WTC11 (cell line): ENCODE measurements around the gene CCN6. TPM values are rescaled to one million over a fixed set of nuclear protein-coding genes. Genes with fewer than 3 reads are reported as not detected.

Experiments used
- ATAC-seq: fragments of 200-7000 bp; cut with Tn5 transposase; 2 replicates; pipeline ENCODE4 v1.10.0; 2021; ENCODE audit warnings: mild to moderate bottlenecking, moderate library complexity
- CTCF ChIA-PET: fragments of 300-600 bp; sonication (Branson Sonifier 250); formaldehyde crosslinking; loops from one replicate; lab custom pipeline; 2021; ENCODE audit warnings: antibody characterized with exemption; lab: Charles Lee
- POLR2A ChIA-PET: fragments of 350-600 bp; sonication (Branson Sonifier 250); formaldehyde crosslinking; loops from one replicate; lab custom pipeline; 2021; ENCODE audit warnings: antibody characterized with exemption; lab: Charles Lee
- DNase-seq: peaks from one replicate; pipeline ENCODE4 v3.0.0; 2021; ENCODE audit warnings: low spot score
- H3K27ac Mint-ChIP-seq: 2 replicates; pipeline ENCODE4 v1.8.0; 2021; ENCODE audit warnings: mixed read lengths
- H3K27me3 Mint-ChIP-seq: 2 replicates; pipeline ENCODE4 v1.8.0; 2021; ENCODE audit warnings: low read depth, mild to moderate bottlenecking, moderate library complexity, mixed read lengths
- H3K36me3 Mint-ChIP-seq: 2 replicates; pipeline ENCODE4 v1.8.0; 2021; ENCODE audit warnings: mixed read lengths
- H3K4me1 Mint-ChIP-seq: 2 replicates; pipeline ENCODE4 v1.8.0; 2022; ENCODE audit warnings: mixed read lengths
- H3K4me3 Mint-ChIP-seq: 2 replicates; pipeline ENCODE4 v1.8.0; 2021; ENCODE audit warnings: mild to moderate bottlenecking, moderate library complexity, mixed read lengths
- H3K9me3 Mint-ChIP-seq: 2 replicates; pipeline ENCODE4 v1.8.0; 2021; ENCODE audit warnings: mixed read lengths
- HMGA2 ChIP-seq: fragments of 250-450 bp; sonication (Bioruptor Pico); IDR thresholded peaks from 2 replicates; pipeline ENCODE4 v1.4.0; 2021; ENCODE audit warnings: mild to moderate bottlenecking, moderate library complexity
- NR1H2 ChIP-seq: sonication (generic); formaldehyde crosslinking; IDR thresholded peaks from 2 replicates; pipeline ENCODE4 v1.9.0; 2021; ENCODE audit warnings: mild to moderate bottlenecking, moderate library complexity, missing genetic modification reagents
- ZNF423 ChIP-seq: fragments of 250-450 bp; sonication (Bioruptor Pico); IDR thresholded peaks from 2 replicates; pipeline ENCODE4 v2.1.2; 2022; ENCODE audit warnings: mild to moderate bottlenecking, moderate library complexity
- total RNA-seq: library from RNA; stranded (reverse); gene quantifications from 3 replicates; pipeline ENCODE4 v1.2.3, GENCODE V29; 2021
- TF ChIP-seq, protein P1 (sequence below): sonication (generic); formaldehyde crosslinking; IDR thresholded peaks from 2 replicates; pipeline ENCODE4 v1.8.1; 2022; ENCODE audit warnings: low read depth, missing genetic modification reagents, borderline replicate concordance
- TF ChIP-seq, protein P2 (sequence below): fragments of 250-450 bp; sonication (Bioruptor Pico); IDR thresholded peaks from 2 replicates; pipeline ENCODE4 v1.9.0; 2021; ENCODE audit warnings: moderate library complexity, mild to moderate bottlenecking, inconsistent platforms, borderline replicate concordance
- TF ChIP-seq, protein P3 (sequence below): sonication (generic); formaldehyde crosslinking; IDR thresholded peaks from 2 replicates; pipeline ENCODE4 v1.8.0; 2022; ENCODE audit warnings: missing genetic modification reagents
- TF ChIP-seq, protein P4 (sequence below): fragments of 250-450 bp; sonication (Bioruptor Pico); conservative IDR thresholded peaks from 2 replicates; pipeline ENCODE4 v1.9.0; 2021; ENCODE audit warnings: mild to moderate bottlenecking
- TF ChIP-seq, protein P5 (sequence below): sonication (generic); formaldehyde crosslinking; IDR thresholded peaks from 2 replicates; pipeline ENCODE4 v1.8.0; 2022; ENCODE audit warnings: mild to moderate bottlenecking, missing genetic modification reagents
- TF ChIP-seq, protein P6 (sequence below): sonication (generic); formaldehyde crosslinking; IDR thresholded peaks from 2 replicates; pipeline ENCODE4 v1.8.1; 2022; ENCODE audit warnings: missing genetic modification reagents, borderline replicate concordance
- TF ChIP-seq, protein P7 (sequence below): sonication (generic); formaldehyde crosslinking; conservative IDR thresholded peaks from 2 replicates; pipeline ENCODE4 v1.8.1; 2023; ENCODE audit warnings: mild to moderate bottlenecking, low read depth, missing genetic modification reagents, moderate library complexity
- TF ChIP-seq, protein P8 (sequence below): sonication (generic); formaldehyde crosslinking; IDR thresholded peaks from 2 replicates; pipeline ENCODE4 v1.8.1; 2023; ENCODE audit warnings: mild to moderate bottlenecking, moderate library complexity, missing genetic modification reagents

CCN6 gene
- total RNA-seq, 1 experiment from 2014 or later = not detected

DNA sequence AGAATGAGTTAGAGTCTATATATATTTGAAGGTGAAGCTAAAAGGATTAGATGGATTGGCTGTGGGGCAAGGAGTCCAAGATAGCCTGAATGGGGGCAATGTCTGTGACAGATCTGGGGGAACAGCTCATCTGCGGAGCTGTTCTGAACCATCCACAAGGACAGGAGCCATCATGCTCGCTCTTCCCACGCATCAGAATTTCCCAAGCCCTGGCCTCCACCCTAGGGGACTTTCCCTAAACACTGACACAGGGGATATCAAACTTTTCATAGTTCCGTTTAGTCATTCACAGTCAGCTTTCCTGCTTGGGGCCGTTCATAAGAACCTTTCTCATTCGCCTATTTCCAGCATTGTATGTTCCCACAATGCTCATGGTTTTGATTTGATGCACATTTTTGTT lies 37.6 kb upstream of the CCN6 start:
- ChIA-PET CTCF (no interaction called here), POLR2A (no interaction called here)
- no peaks in the 10 kb centered on the region for H3K27me3 Mint-ChIP-seq
- no peaks in the 10 kb centered on the region for H3K36me3 Mint-ChIP-seq
- no peaks in the 10 kb centered on the region for H3K4me1 Mint-ChIP-seq
- no peaks in the 10 kb centered on the region for H3K9me3 Mint-ChIP-seq
- DNase-seq (no peak), ATAC-seq (no peak)
- TF ChIP-seq, protein P1, sequence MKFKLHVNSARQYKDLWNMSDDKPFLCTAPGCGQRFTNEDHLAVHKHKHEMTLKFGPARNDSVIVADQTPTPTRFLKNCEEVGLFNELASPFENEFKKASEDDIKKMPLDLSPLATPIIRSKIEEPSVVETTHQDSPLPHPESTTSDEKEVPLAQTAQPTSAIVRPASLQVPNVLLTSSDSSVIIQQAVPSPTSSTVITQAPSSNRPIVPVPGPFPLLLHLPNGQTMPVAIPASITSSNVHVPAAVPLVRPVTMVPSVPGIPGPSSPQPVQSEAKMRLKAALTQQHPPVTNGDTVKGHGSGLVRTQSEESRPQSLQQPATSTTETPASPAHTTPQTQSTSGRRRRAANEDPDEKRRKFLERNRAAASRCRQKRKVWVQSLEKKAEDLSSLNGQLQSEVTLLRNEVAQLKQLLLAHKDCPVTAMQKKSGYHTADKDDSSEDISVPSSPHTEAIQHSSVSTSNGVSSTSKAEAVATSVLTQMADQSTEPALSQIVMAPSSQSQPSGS = no peak
- TF ChIP-seq NR1H2 (CRISPR knock-in tag) (no peak), ZNF423 (CRISPR knock-in tag) (no peak), HMGA2 (CRISPR knock-in tag) (no peak)
- TF ChIP-seq, protein P2, sequence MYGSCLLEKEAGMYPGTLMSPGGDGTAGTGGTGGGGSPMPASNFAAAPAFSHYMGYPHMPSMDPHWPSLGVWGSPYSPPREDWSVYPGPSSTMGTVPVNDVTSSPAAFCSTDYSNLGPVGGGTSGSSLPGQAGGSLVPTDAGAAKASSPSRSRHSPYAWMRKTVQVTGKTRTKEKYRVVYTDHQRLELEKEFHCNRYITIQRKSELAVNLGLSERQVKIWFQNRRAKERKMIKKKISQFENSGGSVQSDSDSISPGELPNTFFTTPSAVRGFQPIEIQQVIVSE = no peak
- TF ChIP-seq, protein P3, sequence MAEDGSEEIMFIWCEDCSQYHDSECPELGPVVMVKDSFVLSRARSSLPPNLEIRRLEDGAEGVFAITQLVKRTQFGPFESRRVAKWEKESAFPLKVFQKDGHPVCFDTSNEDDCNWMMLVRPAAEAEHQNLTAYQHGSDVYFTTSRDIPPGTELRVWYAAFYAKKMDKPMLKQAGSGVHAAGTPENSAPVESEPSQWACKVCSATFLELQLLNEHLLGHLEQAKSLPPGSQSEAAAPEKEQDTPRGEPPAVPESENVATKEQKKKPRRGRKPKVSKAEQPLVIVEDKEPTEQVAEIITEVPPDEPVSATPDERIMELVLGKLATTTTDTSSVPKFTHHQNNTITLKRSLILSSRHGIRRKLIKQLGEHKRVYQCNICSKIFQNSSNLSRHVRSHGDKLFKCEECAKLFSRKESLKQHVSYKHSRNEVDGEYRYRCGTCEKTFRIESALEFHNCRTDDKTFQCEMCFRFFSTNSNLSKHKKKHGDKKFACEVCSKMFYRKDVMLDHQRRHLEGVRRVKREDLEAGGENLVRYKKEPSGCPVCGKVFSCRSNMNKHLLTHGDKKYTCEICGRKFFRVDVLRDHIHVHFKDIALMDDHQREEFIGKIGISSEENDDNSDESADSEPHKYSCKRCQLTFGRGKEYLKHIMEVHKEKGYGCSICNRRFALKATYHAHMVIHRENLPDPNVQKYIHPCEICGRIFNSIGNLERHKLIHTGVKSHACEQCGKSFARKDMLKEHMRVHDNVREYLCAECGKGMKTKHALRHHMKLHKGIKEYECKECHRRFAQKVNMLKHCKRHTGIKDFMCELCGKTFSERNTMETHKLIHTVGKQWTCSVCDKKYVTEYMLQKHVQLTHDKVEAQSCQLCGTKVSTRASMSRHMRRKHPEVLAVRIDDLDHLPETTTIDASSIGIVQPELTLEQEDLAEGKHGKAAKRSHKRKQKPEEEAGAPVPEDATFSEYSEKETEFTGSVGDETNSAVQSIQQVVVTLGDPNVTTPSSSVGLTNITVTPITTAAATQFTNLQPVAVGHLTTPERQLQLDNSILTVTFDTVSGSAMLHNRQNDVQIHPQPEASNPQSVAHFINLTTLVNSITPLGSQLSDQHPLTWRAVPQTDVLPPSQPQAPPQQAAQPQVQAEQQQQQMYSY (CRISPR knock-in tag) = no peak
- TF ChIP-seq, protein P4, sequence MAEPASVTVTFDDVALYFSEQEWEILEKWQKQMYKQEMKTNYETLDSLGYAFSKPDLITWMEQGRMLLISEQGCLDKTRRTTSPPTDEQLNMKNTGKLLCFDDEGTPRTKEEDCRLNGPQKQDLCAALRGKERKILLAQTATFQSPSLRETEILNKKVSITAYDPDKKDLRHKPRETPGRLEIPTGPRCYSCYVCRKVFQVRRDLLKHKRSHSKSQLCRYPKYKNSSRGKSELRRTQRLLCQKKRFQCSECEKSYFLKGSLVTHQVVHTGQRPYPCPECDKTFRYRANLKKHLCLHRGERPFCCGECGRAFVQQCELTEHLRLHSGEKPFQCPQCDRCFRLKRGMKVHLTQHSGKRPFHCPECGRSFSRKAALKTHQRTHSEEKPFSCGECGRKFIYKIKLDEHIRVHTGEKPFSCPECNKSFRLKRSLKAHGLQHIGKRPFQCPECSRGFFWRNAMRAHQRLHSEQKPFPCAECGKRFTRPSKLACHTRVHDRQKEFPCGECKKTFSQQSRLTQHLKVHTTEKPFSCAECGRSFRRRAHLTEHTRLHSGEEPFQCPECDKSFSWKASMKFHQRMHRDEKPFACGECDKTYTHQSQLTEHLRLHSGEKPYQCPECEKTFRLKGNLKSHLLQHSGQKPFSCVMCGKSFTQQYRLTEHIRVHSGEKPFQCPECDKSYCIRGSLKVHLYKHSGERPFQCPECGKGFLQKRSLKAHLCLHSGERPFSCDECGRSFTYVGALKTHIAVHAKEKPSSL (CRISPR knock-in tag) = no peak
- TF ChIP-seq, protein P5, sequence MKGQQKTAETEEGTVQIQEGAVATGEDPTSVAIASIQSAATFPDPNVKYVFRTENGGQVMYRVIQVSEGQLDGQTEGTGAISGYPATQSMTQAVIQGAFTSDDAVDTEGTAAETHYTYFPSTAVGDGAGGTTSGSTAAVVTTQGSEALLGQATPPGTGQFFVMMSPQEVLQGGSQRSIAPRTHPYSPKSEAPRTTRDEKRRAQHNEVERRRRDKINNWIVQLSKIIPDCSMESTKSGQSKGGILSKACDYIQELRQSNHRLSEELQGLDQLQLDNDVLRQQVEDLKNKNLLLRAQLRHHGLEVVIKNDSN (CRISPR knock-in tag) = no peak
- TF ChIP-seq, protein P6, sequence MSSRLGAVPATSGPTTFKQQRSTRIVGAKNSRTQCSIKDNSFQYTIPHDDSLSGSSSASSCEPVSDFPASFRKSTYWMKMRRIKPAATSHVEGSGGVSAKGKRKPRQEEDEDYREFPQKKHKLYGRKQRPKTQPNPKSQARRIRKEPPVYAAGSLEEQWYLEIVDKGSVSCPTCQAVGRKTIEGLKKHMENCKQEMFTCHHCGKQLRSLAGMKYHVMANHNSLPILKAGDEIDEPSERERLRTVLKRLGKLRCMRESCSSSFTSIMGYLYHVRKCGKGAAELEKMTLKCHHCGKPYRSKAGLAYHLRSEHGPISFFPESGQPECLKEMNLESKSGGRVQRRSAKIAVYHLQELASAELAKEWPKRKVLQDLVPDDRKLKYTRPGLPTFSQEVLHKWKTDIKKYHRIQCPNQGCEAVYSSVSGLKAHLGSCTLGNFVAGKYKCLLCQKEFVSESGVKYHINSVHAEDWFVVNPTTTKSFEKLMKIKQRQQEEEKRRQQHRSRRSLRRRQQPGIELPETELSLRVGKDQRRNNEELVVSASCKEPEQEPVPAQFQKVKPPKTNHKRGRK = no peak
- no peak overlapping the region for H3K27ac Mint-ChIP-seq
- no peak overlapping the region for H3K4me3 Mint-ChIP-seq

DNA sequence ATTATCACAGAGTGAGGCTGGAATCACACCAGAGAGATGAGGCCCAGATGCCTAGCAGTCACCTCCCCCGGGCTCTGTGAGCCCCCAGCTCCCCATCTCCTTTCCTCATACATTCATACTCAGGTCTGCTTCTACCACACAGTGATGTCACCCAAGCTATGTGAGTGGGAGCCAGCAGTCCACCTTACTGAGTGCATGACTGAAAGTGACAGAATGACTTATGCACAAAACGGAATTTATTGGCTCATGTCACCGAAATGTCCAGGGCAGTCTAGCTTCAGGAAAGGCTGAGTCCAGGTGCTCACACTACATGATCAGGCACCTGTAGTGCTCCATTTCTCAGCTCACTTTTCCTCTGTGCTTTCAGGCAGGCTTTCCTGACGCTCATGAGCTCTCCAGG lies 36.7 kb upstream of the CCN6 start:
- H3K4me3 Mint-ChIP-seq = no peak overlapping the region
- H3K27me3 Mint-ChIP-seq = no peaks in the 10 kb centered on the region
- DNase-seq (no peak), ATAC-seq (no peak)
- H3K27ac Mint-ChIP-seq = no peak overlapping the region
- CTCF ChIA-PET = interaction anchor here (0.8 kb wide), 1 partner anchor 26 kb away, joined by 4 read pairs; no protein-coding TSS in a partner anchor
- TF ChIP-seq, protein P3 (CRISPR knock-in tag) = no peak
- TF ChIP-seq, protein P7, sequence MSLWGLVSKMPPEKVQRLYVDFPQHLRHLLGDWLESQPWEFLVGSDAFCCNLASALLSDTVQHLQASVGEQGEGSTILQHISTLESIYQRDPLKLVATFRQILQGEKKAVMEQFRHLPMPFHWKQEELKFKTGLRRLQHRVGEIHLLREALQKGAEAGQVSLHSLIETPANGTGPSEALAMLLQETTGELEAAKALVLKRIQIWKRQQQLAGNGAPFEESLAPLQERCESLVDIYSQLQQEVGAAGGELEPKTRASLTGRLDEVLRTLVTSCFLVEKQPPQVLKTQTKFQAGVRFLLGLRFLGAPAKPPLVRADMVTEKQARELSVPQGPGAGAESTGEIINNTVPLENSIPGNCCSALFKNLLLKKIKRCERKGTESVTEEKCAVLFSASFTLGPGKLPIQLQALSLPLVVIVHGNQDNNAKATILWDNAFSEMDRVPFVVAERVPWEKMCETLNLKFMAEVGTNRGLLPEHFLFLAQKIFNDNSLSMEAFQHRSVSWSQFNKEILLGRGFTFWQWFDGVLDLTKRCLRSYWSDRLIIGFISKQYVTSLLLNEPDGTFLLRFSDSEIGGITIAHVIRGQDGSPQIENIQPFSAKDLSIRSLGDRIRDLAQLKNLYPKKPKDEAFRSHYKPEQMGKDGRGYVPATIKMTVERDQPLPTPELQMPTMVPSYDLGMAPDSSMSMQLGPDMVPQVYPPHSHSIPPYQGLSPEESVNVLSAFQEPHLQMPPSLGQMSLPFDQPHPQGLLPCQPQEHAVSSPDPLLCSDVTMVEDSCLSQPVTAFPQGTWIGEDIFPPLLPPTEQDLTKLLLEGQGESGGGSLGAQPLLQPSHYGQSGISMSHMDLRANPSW (CRISPR knock-in tag) = no peak
- TF ChIP-seq, protein P8, sequence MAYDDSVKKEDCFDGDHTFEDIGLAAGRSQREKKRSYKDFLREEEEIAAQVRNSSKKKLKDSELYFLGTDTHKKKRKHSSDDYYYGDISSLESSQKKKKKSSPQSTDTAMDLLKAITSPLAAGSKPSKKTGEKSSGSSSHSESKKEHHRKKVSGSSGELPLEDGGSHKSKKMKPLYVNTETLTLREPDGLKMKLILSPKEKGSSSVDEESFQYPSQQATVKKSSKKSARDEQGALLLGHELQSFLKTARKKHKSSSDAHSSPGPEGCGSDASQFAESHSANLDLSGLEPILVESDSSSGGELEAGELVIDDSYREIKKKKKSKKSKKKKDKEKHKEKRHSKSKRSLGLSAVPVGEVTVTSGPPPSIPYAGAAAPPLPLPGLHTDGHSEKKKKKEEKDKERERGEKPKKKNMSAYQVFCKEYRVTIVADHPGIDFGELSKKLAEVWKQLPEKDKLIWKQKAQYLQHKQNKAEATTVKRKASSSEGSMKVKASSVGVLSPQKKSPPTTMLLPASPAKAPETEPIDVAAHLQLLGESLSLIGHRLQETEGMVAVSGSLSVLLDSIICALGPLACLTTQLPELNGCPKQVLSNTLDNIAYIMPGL = no peak
- TF ChIP-seq, all 79 proteins: peak for 0
- Mint-ChIP-seq H3K4me1 (no peaks in the 10 kb centered on the region), H3K36me3 (no peaks in the 10 kb centered on the region), H3K9me3 (no peaks in the 10 kb centered on the region)
- POLR2A ChIA-PET = no interaction called here
